Spleen (tissue), 11 donors: ENCODE measurements around the gene MAPKAP1. TPM values are rescaled to one million over a fixed set of nuclear protein-coding genes. Genes with fewer than 3 reads are reported as not detected.

Experiments used
- DNase-seq: peaks from one replicate; pipeline ENCODE4 v3.0.0-alpha.2; 2020
- H3K27ac ChIP-seq, 8 donors: fragments of 200-600 bp; sonication (generic) in 7 of 8; 1 replicate in 4 of 8; 2 replicates in 4 of 8; pipeline versions ENCODE4 v1.5.0 to v1.8.0; 2016 to 2021; ENCODE audit warnings: inconsistent platforms in 4 of 8, mild to moderate bottlenecking in 4 of 8, moderate library complexity in 1 of 8
- H3K27me3 ChIP-seq, 7 donors: fragments of 200-600 bp; sonication (generic) in 6 of 7; replicated peaks in 1 of 7; 1 replicate in 4 of 7; 2 replicates in 3 of 7; pipeline versions ENCODE4 v1.5.0 to v1.8.0; 2016 to 2021; ENCODE audit warnings: inconsistent platforms in 3 of 7, mild to moderate bottlenecking in 1 of 7
- H3K36me3 ChIP-seq, 6 donors: fragments of 200-600 bp; sonication (generic) in 5 of 6; 1 replicate in 4 of 6; 2 replicates in 2 of 6; pipeline versions ENCODE4 v1.5.0 to v1.8.0; 2016 to 2021; ENCODE audit warnings: inconsistent platforms in 2 of 6
- H3K4me1 ChIP-seq, 6 donors: fragments of 200-600 bp; sonication (generic) in 5 of 6; 1 replicate in 3 of 6; 2 replicates in 3 of 6; pipeline versions ENCODE4 v1.5.0 to v1.8.0; 2016 to 2021; ENCODE audit warnings: inconsistent platforms in 3 of 6
- H3K4me3 ChIP-seq, 8 donors: fragments of 200-600 bp; sonication (generic) in 7 of 8; 1 replicate in 4 of 8; 2 replicates in 4 of 8; pipeline versions ENCODE4 v1.5.0 to v1.8.0; 2016 to 2021; ENCODE audit warnings: inconsistent platforms in 4 of 8, mild to moderate bottlenecking in 4 of 8, moderate library complexity in 2 of 8
- H3K9me3 ChIP-seq, 8 donors: fragments of 200-600 bp; sonication (generic) in 7 of 8; 1 replicate in 4 of 8; 2 replicates in 4 of 8; pipeline versions ENCODE4 v1.5.0 to v1.8.0; 2016 to 2021; ENCODE audit warnings: inconsistent platforms in 4 of 8
- POLR2A ChIP-seq, 3 donors: fragments of 450-650 bp; IDR thresholded peaks; one replicate each; pipeline ENCODE4 v1.5.1; 2017; ENCODE audit warnings: antibody characterized with exemption in 3 of 3, mild to moderate bottlenecking in 1 of 3
- POLR2AphosphoS5 ChIP-seq, 3 donors: sonication (generic); formaldehyde crosslinking; IDR thresholded peaks; one replicate each; pipeline ENCODE4 v1.5.1; 2017; ENCODE audit warnings: antibody characterized with exemption in 3 of 3
- WGBS, 5 donors: extraction: QIAGEN DNeasy Blood & Tissue Kit in 3 of 5; methylation state at CpG; one replicate each; pipeline versions ENCODE4 v1.1.5 to v1.1.7; 2013 to 2018; 5-methylcytosine and 5-hydroxymethylcytosine counted together
- intact Hi-C: fragments of 100-400 bp; cut with DNase I; formaldehyde crosslinking; loops from one replicate; pipeline ENCODE4 v1.15.0; 2023; ENCODE audit warnings: low total_unique reads
- polyA plus RNA-seq, 3 donors: library from polyadenylated mRNA; stranded (reverse); fragments of 200-250 nt; gene quantifications; one replicate each; pipeline ENCODE4 v1.2.1, GENCODE V29; 2013
- total RNA-seq, 7 donors: library from RNA; depleted of rRNA in 3 of 7; stranded (reverse); fragments of >200 nt in 3 of 7; fragmentation: NEBNext Ultra II Directional in 4 of 7; extraction: Animal tissue kit (Norgen Biotek cat#: 25700) in 4 of 7; gene quantifications; one replicate each; pipeline versions ENCODE4 v1.1.0 to v1.2.1, GENCODE V29; 2016 to 2021
- TF ChIP-seq, protein P1 (sequence below), 11 experiments: fragments of 200-600 bp in 7 of 11; fragments of 450-650 bp in 4 of 11; sonication (generic) in 4 of 11; IDR thresholded peaks in 8 of 11; conservative IDR thresholded peaks in 3 of 11; 1 replicate in 7 of 11; 2 replicates in 4 of 11; pipeline versions ENCODE4 v1.4.0 to v1.8.0; 2016 to 2021; ENCODE audit warnings: antibody characterized with exemption in 11 of 11, inconsistent platforms in 4 of 11, mild to moderate bottlenecking in 1 of 11
- donor health status: healthy with polysubstance abuse.
- donor health status: DM: no; HTN: no; CAD: no; lungs with moderate emphysema.
- donor health status: DM: no; HTN: no; CAD: no.
- donor health status: Bipolar disorder and iron deficiency.
- donor health status: healthy.
- donor health status: DM: no; HTN: no; CAD: no.
- donor health status: DM: yes; HTN: yes; CAD: no.

The MAPKAP1 gene
- total and polyA plus RNA-seq, 10 donors, result 37.2 to 77.2 (median 60.4) TPM

DNA sequence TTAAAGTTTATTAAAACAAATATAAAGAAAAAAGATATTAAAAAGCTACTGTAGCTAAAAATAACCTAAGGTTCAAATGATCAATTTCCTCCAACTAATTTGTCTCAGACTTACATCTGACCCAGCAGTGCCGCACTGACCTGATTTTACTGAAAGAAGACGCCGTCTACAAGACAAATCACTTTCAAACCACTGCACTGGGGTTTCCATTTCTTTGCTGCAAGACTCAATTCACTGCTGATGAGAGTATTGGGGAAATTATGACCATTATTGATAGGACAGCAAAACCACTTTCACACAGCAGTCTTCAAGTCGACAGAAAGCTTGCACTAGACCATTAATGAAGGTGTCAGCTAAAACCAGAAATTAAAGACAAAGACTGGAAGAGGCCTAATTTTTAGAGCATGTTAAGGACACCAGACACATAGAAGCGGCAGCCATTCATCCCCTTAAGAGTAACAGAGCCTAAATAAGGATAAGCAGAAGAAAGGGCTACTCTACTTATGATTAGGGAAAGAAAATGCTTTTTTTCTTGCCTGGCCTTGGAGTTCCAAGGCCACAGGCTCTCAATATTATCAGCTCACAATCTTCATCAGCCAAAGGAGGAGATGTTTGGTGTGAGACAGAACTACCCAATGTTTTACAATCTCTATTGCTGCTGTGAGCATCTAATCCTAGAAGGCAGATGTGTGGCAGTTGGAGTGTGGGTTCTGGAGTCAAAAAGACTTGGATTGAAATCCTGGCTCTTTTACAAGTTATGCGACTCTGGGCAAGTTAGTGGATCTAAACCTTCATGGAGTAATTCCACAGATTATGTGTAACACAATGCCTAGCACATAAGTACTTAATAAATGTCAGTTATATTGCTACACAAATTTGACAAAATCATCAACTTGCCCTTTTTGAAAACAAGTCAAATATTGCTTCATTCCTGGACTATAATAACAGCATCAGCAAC lies 190.7 kb downstream of the MAPKAP1 start:
- Histone ChIP-seq H3K9me3 (no peaks in the 10 kb centered on the region), H3K36me3 (peaks cover 0 to 16% (median 0%) of the 10 kb centered on the region in 6 donors), H3K4me1 (peaks cover 0 to 29% (median 6%) of the 10 kb centered on the region in 6 donors), H3K27ac (peak overlapping the region in 1 of 8 donors; percentile 14), H3K4me3 (no peak overlapping the region), H3K27me3 (no peaks in the 10 kb centered on the region)
- TF ChIP-seq, protein P1, sequence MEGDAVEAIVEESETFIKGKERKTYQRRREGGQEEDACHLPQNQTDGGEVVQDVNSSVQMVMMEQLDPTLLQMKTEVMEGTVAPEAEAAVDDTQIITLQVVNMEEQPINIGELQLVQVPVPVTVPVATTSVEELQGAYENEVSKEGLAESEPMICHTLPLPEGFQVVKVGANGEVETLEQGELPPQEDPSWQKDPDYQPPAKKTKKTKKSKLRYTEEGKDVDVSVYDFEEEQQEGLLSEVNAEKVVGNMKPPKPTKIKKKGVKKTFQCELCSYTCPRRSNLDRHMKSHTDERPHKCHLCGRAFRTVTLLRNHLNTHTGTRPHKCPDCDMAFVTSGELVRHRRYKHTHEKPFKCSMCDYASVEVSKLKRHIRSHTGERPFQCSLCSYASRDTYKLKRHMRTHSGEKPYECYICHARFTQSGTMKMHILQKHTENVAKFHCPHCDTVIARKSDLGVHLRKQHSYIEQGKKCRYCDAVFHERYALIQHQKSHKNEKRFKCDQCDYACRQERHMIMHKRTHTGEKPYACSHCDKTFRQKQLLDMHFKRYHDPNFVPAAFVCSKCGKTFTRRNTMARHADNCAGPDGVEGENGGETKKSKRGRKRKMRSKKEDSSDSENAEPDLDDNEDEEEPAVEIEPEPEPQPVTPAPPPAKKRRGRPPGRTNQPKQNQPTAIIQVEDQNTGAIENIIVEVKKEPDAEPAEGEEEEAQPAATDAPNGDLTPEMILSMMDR (IDR thresholded peaks at IDR 0.05 in 8 of 11, conservative IDR thresholded peaks at IDR 0.05 in 3 of 11), result no peak
- TF ChIP-seq POLR2A (IDR thresholded peaks at IDR 0.05) (no peak), POLR2AphosphoS5 (IDR thresholded peaks at IDR 0.05) (no peak)
- intact Hi-C loops, result no loop called here
- no peak for DNase-seq
- 84 to 94% (median 93%) methylated on average over 6 of the region's 6 CpGs for WGBS, 5 donors

- 87 to 93% (median 91%) methylated on average over 5 of the region's 5 CpGs for WGBS, 5 donors
- DNase-seq, result no peak
- no peak overlapping the region for H3K4me3 ChIP-seq
- TF ChIP-seq, protein P1 (IDR thresholded peaks at IDR 0.05 in 8 of 11, conservative IDR thresholded peaks at IDR 0.05 in 3 of 11), result no peak
- TF ChIP-seq POLR2AphosphoS5 (IDR thresholded peaks at IDR 0.05), result no peak
- no peak for TF ChIP-seq POLR2A (IDR thresholded peaks at IDR 0.05)
- H3K27ac ChIP-seq, result peak overlapping the region in 1 of 8 donors; percentile 14
- peaks cover 0 to 12% (median 0%) of the 10 kb centered on the region in 6 donors for H3K36me3 ChIP-seq
- H3K27me3 ChIP-seq, result no peaks in the 10 kb centered on the region
- intact Hi-C loops, result no loop called here
- H3K4me1 ChIP-seq, result peaks cover 0 to 23% (median 6%) of the 10 kb centered on the region in 6 donors
- H3K9me3 ChIP-seq, result no peaks in the 10 kb centered on the region
These were observed 191.7 kb downstream of the MAPKAP1 start for GRCh38 chr9:125515281-125515680.

- WGBS, 5 donors, result 89 to 96% (median 94%) methylated on average over 4 of the region's 4 CpGs
- H3K27ac ChIP-seq, result peak overlapping the region in 2 of 8 donors; percentile 14 to 49
These were observed 192.5 kb downstream of the MAPKAP1 start for GRCh38 chr9:125514468-125514867.

More at GRCh38 chr9:125514468-125514867, 192.5 kb downstream of the MAPKAP1 start:
- TF ChIP-seq POLR2A (IDR thresholded peaks at IDR 0.05), result no peak
- no peak for TF ChIP-seq POLR2AphosphoS5 (IDR thresholded peaks at IDR 0.05)
- TF ChIP-seq, protein P1 (IDR thresholded peaks at IDR 0.05 in 8 of 11, conservative IDR thresholded peaks at IDR 0.05 in 3 of 11), result no peak
- DNase-seq, result no peak
- Histone ChIP-seq H3K9me3 (no peaks in the 10 kb centered on the region), H3K4me1 (peaks cover 0 to 23% (median 6%) of the 10 kb centered on the region in 6 donors), H3K27me3 (no peaks in the 10 kb centered on the region), H3K4me3 (no peak overlapping the region), H3K36me3 (peaks cover 0 to 12% (median 0%) of the 10 kb centered on the region in 6 donors)
- intact Hi-C loops, result no loop called here
